ENCODE data around the gene NCOA1. TPM values are rescaled to one million over a fixed set of nuclear protein-coding genes. Genes with fewer than 3 reads are reported as not detected.

Gene NCOA1
- polyA plus RNA-seq, 1 donor from 2014 or later, result 23.0 TPM

DNA sequence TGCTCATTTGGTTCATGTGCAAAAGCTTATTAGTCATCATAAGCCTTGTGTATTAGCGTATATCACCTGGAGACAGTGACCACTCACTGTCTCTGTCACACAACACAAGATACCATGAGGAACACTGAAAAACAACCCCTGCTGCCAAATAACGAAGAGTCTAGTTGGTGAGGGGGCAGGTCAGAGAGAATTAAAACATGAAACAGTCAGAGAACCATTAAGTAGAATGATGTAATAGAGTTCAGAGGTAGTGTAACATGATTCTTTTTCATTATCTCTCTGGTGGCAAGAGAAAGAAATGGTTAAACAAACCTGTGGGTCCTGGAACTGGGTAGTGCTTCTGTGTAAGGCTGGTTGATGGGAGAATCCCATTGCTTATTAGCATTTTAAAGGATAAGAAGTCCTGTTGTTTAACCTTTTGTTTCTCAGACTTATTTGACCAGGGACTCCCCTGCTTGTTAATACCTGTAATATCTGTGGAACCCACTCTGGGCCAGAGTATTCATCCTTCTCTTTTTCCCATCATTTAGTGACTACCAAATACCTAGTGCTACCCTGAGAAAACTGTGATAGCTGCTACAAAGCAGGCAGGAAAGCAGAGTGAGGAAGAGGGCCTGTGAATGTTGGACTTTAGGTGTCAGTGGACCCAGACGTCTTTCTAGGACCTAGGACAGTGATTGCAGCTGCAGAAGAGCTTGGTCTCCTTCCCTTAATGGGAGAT is 264.1 kb downstream of the NCOA1 start:
- no peak for TF ChIP-seq RAD21 (conservative IDR thresholded peaks at IDR 0.05)
- TF ChIP-seq CTCF (IDR thresholded peaks at IDR 0.05; ENCODE audit: poor library complexity, severe bottlenecking), result no peak
- TF ChIP-seq EP300 (conservative IDR thresholded peaks at IDR 0.05; ENCODE audit: poor library complexity, severe bottlenecking), result no peak
- TF ChIP-seq EZH2 (IDR thresholded peaks at IDR 0.05; ENCODE audit: borderline replicate concordance, insufficient read depth, low read length, poor library complexity, severe bottlenecking), result no peak
- TF ChIP-seq, protein P1, sequence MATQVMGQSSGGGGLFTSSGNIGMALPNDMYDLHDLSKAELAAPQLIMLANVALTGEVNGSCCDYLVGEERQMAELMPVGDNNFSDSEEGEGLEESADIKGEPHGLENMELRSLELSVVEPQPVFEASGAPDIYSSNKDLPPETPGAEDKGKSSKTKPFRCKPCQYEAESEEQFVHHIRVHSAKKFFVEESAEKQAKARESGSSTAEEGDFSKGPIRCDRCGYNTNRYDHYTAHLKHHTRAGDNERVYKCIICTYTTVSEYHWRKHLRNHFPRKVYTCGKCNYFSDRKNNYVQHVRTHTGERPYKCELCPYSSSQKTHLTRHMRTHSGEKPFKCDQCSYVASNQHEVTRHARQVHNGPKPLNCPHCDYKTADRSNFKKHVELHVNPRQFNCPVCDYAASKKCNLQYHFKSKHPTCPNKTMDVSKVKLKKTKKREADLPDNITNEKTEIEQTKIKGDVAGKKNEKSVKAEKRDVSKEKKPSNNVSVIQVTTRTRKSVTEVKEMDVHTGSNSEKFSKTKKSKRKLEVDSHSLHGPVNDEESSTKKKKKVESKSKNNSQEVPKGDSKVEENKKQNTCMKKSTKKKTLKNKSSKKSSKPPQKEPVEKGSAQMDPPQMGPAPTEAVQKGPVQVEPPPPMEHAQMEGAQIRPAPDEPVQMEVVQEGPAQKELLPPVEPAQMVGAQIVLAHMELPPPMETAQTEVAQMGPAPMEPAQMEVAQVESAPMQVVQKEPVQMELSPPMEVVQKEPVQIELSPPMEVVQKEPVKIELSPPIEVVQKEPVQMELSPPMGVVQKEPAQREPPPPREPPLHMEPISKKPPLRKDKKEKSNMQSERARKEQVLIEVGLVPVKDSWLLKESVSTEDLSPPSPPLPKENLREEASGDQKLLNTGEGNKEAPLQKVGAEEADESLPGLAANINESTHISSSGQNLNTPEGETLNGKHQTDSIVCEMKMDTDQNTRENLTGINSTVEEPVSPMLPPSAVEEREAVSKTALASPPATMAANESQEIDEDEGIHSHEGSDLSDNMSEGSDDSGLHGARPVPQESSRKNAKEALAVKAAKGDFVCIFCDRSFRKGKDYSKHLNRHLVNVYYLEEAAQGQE (IDR thresholded peaks at IDR 0.05; ENCODE audit: borderline replicate concordance), result no peak
- no peak for TF ChIP-seq SMC3 (conservative IDR thresholded peaks at IDR 0.05; ENCODE audit: poor library complexity)
- no peak for TF ChIP-seq MXI1 (conservative IDR thresholded peaks at IDR 0.05; ENCODE audit: poor library complexity, severe bottlenecking)
- TF ChIP-seq TAF1 (IDR thresholded peaks at IDR 0.05; ENCODE audit: low read depth), result no peak
- no peak for TF ChIP-seq POLR2AphosphoS5 (IDR thresholded peaks at IDR 0.05)
- H3K4me2 ChIP-seq (ENCODE audit: low read length), result no peak overlapping the region
- no peaks in the 10 kb centered on the region for H3K9me3 ChIP-seq (ENCODE audit: low read length)

DNA sequence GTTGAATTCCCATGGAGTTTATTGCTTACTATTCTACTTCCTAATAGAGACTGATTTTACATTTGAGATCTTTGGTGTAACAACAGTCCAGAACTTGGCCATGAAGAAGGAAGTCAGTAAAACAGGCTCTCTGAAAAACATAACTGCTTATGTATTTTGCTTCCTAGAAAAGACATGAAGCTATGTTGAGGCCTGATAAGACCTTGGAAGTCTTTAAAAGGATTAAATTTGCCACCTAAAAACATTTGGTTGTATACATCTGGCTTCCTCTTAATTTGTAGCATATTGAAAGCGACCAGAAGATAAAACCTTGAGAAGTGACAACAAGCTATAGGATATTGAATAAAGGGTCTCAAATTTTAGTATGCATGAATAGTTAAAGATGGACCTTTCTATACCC is 265.7 kb downstream of the NCOA1 start:
- no peaks in the 10 kb centered on the region for H4K20me1 ChIP-seq (ENCODE audit: insufficient read depth)
- H3F3A ChIP-seq (ENCODE audit: insufficient read depth, low read length, poor library complexity, severe bottlenecking), result no peaks in the 10 kb centered on the region
- no peaks in the 10 kb centered on the region for H3K79me2 ChIP-seq (replicated peaks; ENCODE audit: insufficient read depth, low read length)
- H3K4me3 ChIP-seq (ENCODE audit: low read length), result no peak overlapping the region
- no peak overlapping the region for H3K27ac ChIP-seq (ENCODE audit: low read length)
- H3K9me2 ChIP-seq (ENCODE audit: insufficient read depth, low read length), result no peaks in the 10 kb centered on the region
- H3K36me3 ChIP-seq (ENCODE audit: insufficient read depth, low read length), result peaks cover 2% of the 10 kb centered on the region
- no peaks in the 10 kb centered on the region for H3K27me3 ChIP-seq (ENCODE audit: insufficient read depth, low read depth, low read length)
- TF ChIP-seq SMC3 (conservative IDR thresholded peaks at IDR 0.05; ENCODE audit: poor library complexity) (no peak), RAD21 (conservative IDR thresholded peaks at IDR 0.05) (no peak), TAF1 (IDR thresholded peaks at IDR 0.05; ENCODE audit: low read depth) (no peak), CTCF (IDR thresholded peaks at IDR 0.05; ENCODE audit: poor library complexity, severe bottlenecking) (no peak), POLR2AphosphoS5 (IDR thresholded peaks at IDR 0.05) (no peak), MXI1 (conservative IDR thresholded peaks at IDR 0.05; ENCODE audit: poor library complexity, severe bottlenecking) (no peak), EZH2 (IDR thresholded peaks at IDR 0.05; ENCODE audit: borderline replicate concordance, insufficient read depth, low read length, poor library complexity, severe bottlenecking) (no peak), EP300 (conservative IDR thresholded peaks at IDR 0.05; ENCODE audit: poor library complexity, severe bottlenecking) (no peak)
- TF ChIP-seq, protein P1 (IDR thresholded peaks at IDR 0.05; ENCODE audit: borderline replicate concordance), result no peak
- no peak overlapping the region for H2AFZ ChIP-seq (ENCODE audit: low read depth, low read length)
- no peaks in the 10 kb centered on the region for H3K9me3 ChIP-seq (ENCODE audit: low read length)
- no peak overlapping the region for H3K9ac ChIP-seq (ENCODE audit: low read length)
- no peak overlapping the region for H3K4me2 ChIP-seq (ENCODE audit: low read length)

More for the DNA sequence above, 264.1 kb downstream of the NCOA1 start:
- H3K79me2 ChIP-seq (replicated peaks; ENCODE audit: insufficient read depth, low read length), result no peaks in the 10 kb centered on the region
- H3K9ac ChIP-seq (ENCODE audit: low read length), result no peak overlapping the region
- no peaks in the 10 kb centered on the region for H3K27me3 ChIP-seq (ENCODE audit: insufficient read depth, low read depth, low read length)
- H3K4me3 ChIP-seq (ENCODE audit: low read length), result no peak overlapping the region
- H3K9me2 ChIP-seq (ENCODE audit: insufficient read depth, low read length), result no peaks in the 10 kb centered on the region
- no peak overlapping the region for H2AFZ ChIP-seq (ENCODE audit: low read depth, low read length)
- H4K20me1 ChIP-seq (ENCODE audit: insufficient read depth), result no peaks in the 10 kb centered on the region
- H3F3A ChIP-seq (ENCODE audit: insufficient read depth, low read length, poor library complexity, severe bottlenecking), result no peaks in the 10 kb centered on the region
- H3K27ac ChIP-seq (ENCODE audit: low read length), result no peak overlapping the region
- H3K36me3 ChIP-seq (ENCODE audit: insufficient read depth, low read length), result peaks cover 2% of the 10 kb centered on the region
